PC-3 (cell line): ENCODE data around the gene SIRPB2. TPM values are rescaled to one million over a fixed set of nuclear protein-coding genes. Genes with fewer than 3 reads are reported as not detected.

ENCODE experiments used
- ATAC-seq: fragments of 200-7000 bp; cut with Tn5 transposase; 2 replicates; pipeline ENCODE4 v1.9.1; 2020; ENCODE audit warnings: mild to moderate bottlenecking, moderate library complexity
- BruUV-seq: library from RNA; stranded (reverse); fragments of 400-500 nt; replicated peaks from 2 replicates; lab custom pipeline; 2021; lab: Mats Ljungman, UMichigan
- CTCF ChIA-PET: fragments of 300-600 bp; sonication (Branson Sonifier 250); formaldehyde crosslinking; loops from one replicate; lab custom pipeline; 2022; ENCODE audit warnings: antibody characterized with exemption; lab: Charles Lee
- POLR2A ChIA-PET: fragments of 300-600 bp; sonication (Branson Sonifier 250); formaldehyde crosslinking; loops from one replicate; lab custom pipeline; 2022; ENCODE audit warnings: antibody characterized with exemption; ENCODE audit not compliant: unreplicated experiment; lab: Charles Lee
- DNase-seq: peaks from one replicate; pipeline ENCODE4 v3.0.0-alpha.2; 2015
- H2AFZ ChIP-seq: fragments of 300-600 bp; sonication (generic); 2 replicates; pipeline ENCODE4 v1.6.0; 2016; ENCODE audit warnings: antibody characterized with exemption, low read length
- H3F3A ChIP-seq: fragments of 300-600 bp; sonication (generic); one replicate; pipeline ENCODE4 v1.6.0; 2017; ENCODE audit warnings: antibody characterized with exemption, low read length, control low read depth, mild to moderate bottlenecking; ENCODE audit not compliant: unreplicated experiment
- H3K27ac ChIP-seq: fragments of 300-600 bp; sonication (generic); 2 replicates; pipeline ENCODE4 v1.5.1; 2016; ENCODE audit warnings: mild to moderate bottlenecking, low read length
- H3K27me3 ChIP-seq: fragments of 300-600 bp; sonication (generic); 2 replicates; pipeline ENCODE4 v1.6.1; 2016; ENCODE audit warnings: low read length, mixed read lengths
- H3K36me3 ChIP-seq: fragments of 300-600 bp; sonication (generic); 2 replicates; pipeline ENCODE4 v1.6.1; 2016; ENCODE audit warnings: low read depth, mixed run types, low read length, mixed read lengths
- H3K4me1 ChIP-seq: fragments of 300-600 bp; sonication (generic); 2 replicates; pipeline ENCODE4 v1.5.1; 2016; ENCODE audit warnings: low read length; ENCODE audit not compliant: insufficient read depth
- H3K4me2 ChIP-seq: fragments of 300-600 bp; sonication (generic); 2 replicates; pipeline ENCODE4 v1.6.0; 2016; ENCODE audit warnings: low read length
- H3K4me3 ChIP-seq: fragments of 300-600 bp; sonication (generic); 2 replicates; pipeline ENCODE4 v1.5.1; 2016; ENCODE audit warnings: mild to moderate bottlenecking, low read length, mixed read lengths
- H3K79me2 ChIP-seq: fragments of 300-600 bp; sonication (generic); 2 replicates; pipeline ENCODE4 v1.6.1; 2017; ENCODE audit warnings: low read length, mixed read lengths
- H3K9ac ChIP-seq: fragments of 300-600 bp; sonication (generic); 2 replicates; pipeline ENCODE4 v1.6.0; 2016; ENCODE audit warnings: mild to moderate bottlenecking, low read length
- H3K9me2 ChIP-seq: fragments of 300-600 bp; sonication (generic); replicated peaks from 2 replicates; pipeline ENCODE4 v1.6.1; 2016; ENCODE audit warnings: mixed run types, low read length, mixed read lengths
- H3K9me3 ChIP-seq: fragments of 300-600 bp; sonication (generic); 2 replicates; pipeline ENCODE4 v1.6.1; 2016; ENCODE audit warnings: low read length, mixed read lengths
- H4K20me1 ChIP-seq: fragments of 300-600 bp; sonication (generic); 2 replicates; pipeline ENCODE4 v1.6.1; 2016; ENCODE audit warnings: low read length, mixed read lengths
- CTCF ChIP-seq: fragments of 300-600 bp; sonication (generic); conservative IDR thresholded peaks from 2 replicates; pipeline ENCODE4 v1.5.1; 2017; ENCODE audit warnings: antibody characterized with exemption, low read depth, mild to moderate bottlenecking, low read length
- EZH2 ChIP-seq: fragments of 300-600 bp; sonication (generic); IDR thresholded peaks from one replicate; pipeline ENCODE4 v1.6.1; 2017; ENCODE audit warnings: antibody characterized with exemption, mild to moderate bottlenecking, low read length; ENCODE audit not compliant: unreplicated experiment
- EZH2phosphoT487 ChIP-seq: fragments of 300-600 bp; sonication (generic); IDR thresholded peaks from 2 replicates; pipeline ENCODE4 v1.6.1; 2018; ENCODE audit warnings: mild to moderate bottlenecking, antibody characterized with exemption, low read length, borderline replicate concordance
- intact Hi-C: fragments of 100-400 bp; cut with micrococcal nuclease; formaldehyde crosslinking; loops from 2 replicates; pipeline ENCODE4 v1.9.0; 2023
- total RNA-seq: library from RNA; depleted of rRNA; stranded (reverse); fragments of >200 nt; gene quantifications from 2 replicates; pipeline ENCODE4 v1.2.3, GENCODE V29; 2014

Gene SIRPB2
- total RNA-seq, 1 experiment from 2014 or later = 2.1 TPM

- Histone ChIP-seq H3K9ac (no peak overlapping the region), H3K9me3 (no peaks in the 10 kb centered on the region), H2AFZ (no peak overlapping the region), H3K4me1 (peaks cover 51% of the 10 kb centered on the region), H3F3A (no peaks in the 10 kb centered on the region), H3K79me2 (no peaks in the 10 kb centered on the region), H3K27me3 (no peaks in the 10 kb centered on the region), H3K4me3 (no peak overlapping the region), H3K27ac (no peak overlapping the region), H3K9me2 (no peaks in the 10 kb centered on the region), H4K20me1 (no peaks in the 10 kb centered on the region), H3K4me2 (no peak overlapping the region), H3K36me3 (no peaks in the 10 kb centered on the region)
- intact Hi-C loops = no loop called here
- ATAC-seq (no peak), DNase-seq (no peak)
- ChIA-PET CTCF (interaction anchor here (3.4 kb wide), 1 partner anchor 31 kb away, joined by 29 read pairs; no protein-coding TSS in a partner anchor), POLR2A (no interaction called here)
- TF ChIP-seq CTCF = no peak
- no peak for TF ChIP-seq EZH2
- no peak for TF ChIP-seq EZH2phosphoT487
- no TSS peak for BruUV-seq
Observed at GRCh38 chr20:1472556-1473245, 18.5 kb downstream of the SIRPB2 start.

- no peak overlapping the region for H2AFZ ChIP-seq
- no peaks in the 10 kb centered on the region for H3F3A ChIP-seq
- H3K36me3 ChIP-seq = no peaks in the 10 kb centered on the region
- no peak for ATAC-seq
- intact Hi-C loops = no loop called here
- CTCF ChIA-PET = no interaction called here
- no peak for DNase-seq
- H3K9me2 ChIP-seq = no peaks in the 10 kb centered on the region
- POLR2A ChIA-PET = no interaction called here
- H4K20me1 ChIP-seq = no peaks in the 10 kb centered on the region
- TF ChIP-seq EZH2 = no peak
- BruUV-seq = no TSS peak
- H3K4me3 ChIP-seq = no peak overlapping the region
- peak overlapping the region; percentile 69; the same call in 1 of the 2 replicates for H3K27ac ChIP-seq
- no peaks in the 10 kb centered on the region for H3K9me3 ChIP-seq
- H3K4me1 ChIP-seq = peaks cover 50% of the 10 kb centered on the region
- no peaks in the 10 kb centered on the region for H3K27me3 ChIP-seq
- no peak overlapping the region for H3K9ac ChIP-seq
- H3K4me2 ChIP-seq = no peak overlapping the region
- H3K79me2 ChIP-seq = peaks cover 4% of the 10 kb centered on the region
Observed at GRCh38 chr20:1471242-1471641, 20.0 kb downstream of the SIRPB2 start.

- TF ChIP-seq EZH2phosphoT487 (no peak), CTCF (peak; percentile 94)
- H3K79me2 ChIP-seq = peaks cover 16% of the 10 kb centered on the region
- no peak overlapping the region for H3K4me3 ChIP-seq
- H3K27me3 ChIP-seq = no peaks in the 10 kb centered on the region
- no peaks in the 10 kb centered on the region for H3F3A ChIP-seq
- peak overlapping the region; percentile 69 for H3K27ac ChIP-seq
- no peaks in the 10 kb centered on the region for H3K9me3 ChIP-seq
- BruUV-seq = no TSS peak
- H4K20me1 ChIP-seq = peaks cover 7% of the 10 kb centered on the region
- intact Hi-C loops = loop anchor here (1.0 kb wide), 5 partner anchors 33 to 307 kb away; no protein-coding TSS in a partner anchor
- H3K9me2 ChIP-seq = no peaks in the 10 kb centered on the region
- peaks cover 5% of the 10 kb centered on the region; the same call in 1 of the 2 replicates for H3K36me3 ChIP-seq
- peak; percentile 100 for DNase-seq
- H3K4me2 ChIP-seq = peak overlapping the region; percentile 76
- H3K9ac ChIP-seq = peak overlapping the region; percentile 24
- H3K4me1 ChIP-seq = peaks cover 50% of the 10 kb centered on the region
- peak; percentile 62 for ATAC-seq
- CTCF ChIA-PET = interaction anchor here (4.9 kb wide), 1 partner anchor 33 kb away, joined by 44 read pairs; no protein-coding TSS in a partner anchor
- POLR2A ChIA-PET = no interaction called here
- no peak overlapping the region; the same call in 1 of the 2 replicates for H2AFZ ChIP-seq
Observed at GRCh38 chr20:1469925-1470571, 21.2 kb downstream of the SIRPB2 start.
